SK-N-SH treated with all-trans-retinoic acid at 6 μM for 48 hours (cell line): ENCODE data around the gene RER1.

ENCODE experiments used
- ATAC-seq: fragments of 200-7000 bp; cut with Tn5 transposase; 3 replicates; pipeline ENCODE4 v1.9.1; 2020; ENCODE audit warnings: mild to moderate bottlenecking, moderate library complexity
- ARNTL ChIP-seq: fragments of 450-650 bp; formaldehyde crosslinking; IDR thresholded peaks from 2 replicates; pipeline ENCODE4 v1.5.0; 2020; ENCODE audit warnings: low read depth, mild to moderate bottlenecking, moderate library complexity, borderline replicate concordance
- CSDC2 ChIP-seq: fragments of 250-450 bp; sonication (Bioruptor Pico); IDR thresholded peaks from 2 replicates; pipeline ENCODE4 v1.5.0; 2020; ENCODE audit warnings: mild to moderate bottlenecking, moderate library complexity
- GLIS3 ChIP-seq: fragments of 250-450 bp; sonication (Bioruptor Pico); IDR thresholded peaks from 2 replicates; pipeline ENCODE4 v1.5.0; 2020; ENCODE audit warnings: mild to moderate bottlenecking, moderate library complexity
- ISL1 ChIP-seq: fragments of 250-450 bp; sonication (Bioruptor Pico); IDR thresholded peaks from 2 replicates; pipeline ENCODE4 v2.1.2; 2022; ENCODE audit warnings: mild to moderate bottlenecking, moderate library complexity
- PATZ1 ChIP-seq: fragments of 250-450 bp; sonication (Bioruptor Pico); IDR thresholded peaks from 2 replicates; pipeline ENCODE4 v1.8.0; 2020; ENCODE audit warnings: mild to moderate bottlenecking, moderate library complexity, borderline replicate concordance
- POU6F1 ChIP-seq: fragments of 250-450 bp; sonication (Bioruptor Pico); IDR thresholded peaks from 2 replicates; pipeline ENCODE4 v1.8.0; 2021; ENCODE audit warnings: low read depth, mild to moderate bottlenecking, moderate library complexity, borderline replicate concordance
- PPARA ChIP-seq: fragments of 250-450 bp; sonication (Bioruptor Pico); IDR thresholded peaks from 2 replicates; pipeline ENCODE4 v1.5.0; 2020; ENCODE audit warnings: mild to moderate bottlenecking, borderline replicate concordance
- RARB ChIP-seq: fragments of 250-450 bp; sonication (Bioruptor Pico); IDR thresholded peaks from 2 replicates; pipeline ENCODE4 v1.8.0; 2021; ENCODE audit warnings: mild to moderate bottlenecking, moderate library complexity
- SNAI2 ChIP-seq: fragments of 250-450 bp; sonication (Bioruptor Pico); IDR thresholded peaks from 2 replicates; pipeline ENCODE4 v1.5.0; 2020; ENCODE audit warnings: mild to moderate bottlenecking, moderate library complexity
- TSHZ2 ChIP-seq: fragments of 250-450 bp; sonication (Bioruptor Pico); IDR thresholded peaks from 2 replicates; pipeline ENCODE4 v1.5.0; 2020; ENCODE audit warnings: mild to moderate bottlenecking, moderate library complexity
- ZFP3 ChIP-seq: fragments of 250-450 bp; sonication (Bioruptor Pico); IDR thresholded peaks from 2 replicates; pipeline ENCODE4 v1.5.0; 2020; ENCODE audit warnings: mild to moderate bottlenecking, moderate library complexity
- ZFP30 ChIP-seq: fragments of 450-650 bp; formaldehyde crosslinking; IDR thresholded peaks from 2 replicates; pipeline ENCODE4 v1.5.0; 2022; ENCODE audit warnings: mild to moderate bottlenecking, moderate library complexity
- ZNF70 ChIP-seq: fragments of 450-650 bp; formaldehyde crosslinking; IDR thresholded peaks from 2 replicates; pipeline ENCODE4 v1.5.0; 2020; ENCODE audit warnings: mild to moderate bottlenecking, moderate library complexity
- ZNF8 ChIP-seq: fragments of 450-650 bp; formaldehyde crosslinking; IDR thresholded peaks from 2 replicates; pipeline ENCODE4 v1.5.0; 2020; ENCODE audit warnings: mild to moderate bottlenecking, moderate library complexity
- TF ChIP-seq, protein P1 (sequence below): fragments of 250-450 bp; sonication (Bioruptor Pico); IDR thresholded peaks from 2 replicates; pipeline ENCODE4 v1.5.1; 2021; ENCODE audit warnings: mild to moderate bottlenecking, moderate library complexity
- TF ChIP-seq, protein P2 (sequence below): fragments of 250-450 bp; sonication (Bioruptor Pico); IDR thresholded peaks from 2 replicates; pipeline ENCODE4 v1.5.1; 2020; ENCODE audit warnings: low read depth, mild to moderate bottlenecking, moderate library complexity

The RER1 gene

DNA sequence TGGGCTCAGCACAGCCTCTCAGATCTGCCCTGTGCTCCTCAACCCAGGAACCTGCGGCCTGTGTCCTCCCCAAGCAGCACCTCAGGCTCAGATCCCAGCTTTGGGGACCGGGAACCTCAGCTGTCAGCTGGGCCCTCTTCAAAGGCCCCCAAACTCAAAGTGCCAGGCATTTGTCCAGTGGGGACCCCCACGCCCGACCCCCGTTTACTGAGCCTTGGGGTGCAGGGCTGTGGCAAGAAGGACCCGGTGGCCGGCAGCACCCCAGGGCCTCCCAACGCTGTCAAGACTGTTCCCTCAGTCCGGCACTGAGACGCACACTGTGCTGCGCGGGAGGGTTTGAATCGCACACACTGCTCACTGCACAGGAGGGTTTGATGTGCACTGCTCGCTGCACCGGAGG, 35.2 kb upstream of the RER1 start:
- ATAC-seq, result no peak
- TF ChIP-seq POU6F1, result no peak

- no peak for TF ChIP-seq PATZ1
- no peak for TF ChIP-seq ARNTL (CRISPR knock-in tag)
- TF ChIP-seq ZNF70 (CRISPR knock-in tag), result no peak
- no peak for TF ChIP-seq ISL1 (CRISPR knock-in tag)
- TF ChIP-seq, protein P1, sequence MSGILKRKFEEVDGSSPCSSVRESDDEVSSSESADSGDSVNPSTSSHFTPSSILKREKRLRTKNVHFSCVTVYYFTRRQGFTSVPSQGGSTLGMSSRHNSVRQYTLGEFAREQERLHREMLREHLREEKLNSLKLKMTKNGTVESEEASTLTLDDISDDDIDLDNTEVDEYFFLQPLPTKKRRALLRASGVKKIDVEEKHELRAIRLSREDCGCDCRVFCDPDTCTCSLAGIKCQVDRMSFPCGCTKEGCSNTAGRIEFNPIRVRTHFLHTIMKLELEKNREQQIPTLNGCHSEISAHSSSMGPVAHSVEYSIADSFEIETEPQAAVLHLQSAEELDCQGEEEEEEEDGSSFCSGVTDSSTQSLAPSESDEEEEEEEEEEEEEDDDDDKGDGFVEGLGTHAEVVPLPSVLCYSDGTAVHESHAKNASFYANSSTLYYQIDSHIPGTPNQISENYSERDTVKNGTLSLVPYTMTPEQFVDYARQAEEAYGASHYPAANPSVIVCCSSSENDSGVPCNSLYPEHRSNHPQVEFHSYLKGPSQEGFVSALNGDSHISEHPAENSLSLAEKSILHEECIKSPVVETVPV, result no peak
- TF ChIP-seq ZNF8 (CRISPR knock-in tag), result no peak
- TF ChIP-seq RARB (CRISPR knock-in tag), result no peak
- no peak for TF ChIP-seq TSHZ2 (CRISPR knock-in tag)
- TF ChIP-seq PPARA, result no peak
- no peak for TF ChIP-seq CSDC2
- TF ChIP-seq POU6F1, result no peak
- TF ChIP-seq SNAI2 (CRISPR knock-in tag), result no peak
- TF ChIP-seq GLIS3, result no peak
- TF ChIP-seq ZFP30 (CRISPR knock-in tag), result no peak
- TF ChIP-seq ZFP3 (CRISPR knock-in tag), result no peak
- TF ChIP-seq, protein P2, sequence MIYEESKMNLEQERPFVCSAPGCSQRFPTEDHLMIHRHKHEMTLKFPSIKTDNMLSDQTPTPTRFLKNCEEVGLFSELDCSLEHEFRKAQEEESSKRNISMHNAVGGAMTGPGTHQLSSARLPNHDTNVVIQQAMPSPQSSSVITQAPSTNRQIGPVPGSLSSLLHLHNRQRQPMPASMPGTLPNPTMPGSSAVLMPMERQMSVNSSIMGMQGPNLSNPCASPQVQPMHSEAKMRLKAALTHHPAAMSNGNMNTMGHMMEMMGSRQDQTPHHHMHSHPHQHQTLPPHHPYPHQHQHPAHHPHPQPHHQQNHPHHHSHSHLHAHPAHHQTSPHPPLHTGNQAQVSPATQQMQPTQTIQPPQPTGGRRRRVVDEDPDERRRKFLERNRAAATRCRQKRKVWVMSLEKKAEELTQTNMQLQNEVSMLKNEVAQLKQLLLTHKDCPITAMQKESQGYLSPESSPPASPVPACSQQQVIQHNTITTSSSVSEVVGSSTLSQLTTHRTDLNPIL (CRISPR knock-in tag), result no peak
- ATAC-seq, result no peak
Observed at GRCh38 chr1:2356911-2357845, 34.5 kb upstream of the RER1 start.

DNA sequence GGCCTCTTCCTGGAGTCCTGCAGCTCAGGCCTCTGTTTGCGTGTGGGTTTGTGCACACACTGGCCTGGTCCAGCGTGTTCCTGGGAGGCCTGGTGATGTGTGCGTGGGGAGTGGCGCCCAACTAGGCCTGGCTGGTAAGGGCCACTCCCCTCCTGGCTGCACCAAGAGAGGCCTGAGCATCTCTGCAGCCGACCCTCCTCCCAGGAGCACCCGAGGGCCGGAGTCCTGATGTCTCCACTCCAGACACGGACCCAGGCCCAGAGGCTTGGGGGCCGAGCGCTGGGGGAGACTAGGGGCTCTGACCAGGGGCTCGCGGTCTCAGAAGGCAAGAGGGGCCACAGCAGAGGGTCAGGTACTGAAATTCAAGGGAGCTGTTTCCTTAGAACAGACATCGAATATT, 33.6 kb upstream of the RER1 start:
- TF ChIP-seq, protein P1, result no peak
- TF ChIP-seq, all 23 proteins: peak for 0
- no peak for ATAC-seq
